C4-2B (cell line): ENCODE measurements around the gene GRHL3.

Experiments
- ZFX ChIP-seq: fragments of 450-650 bp; IDR thresholded peaks from 2 replicates; pipeline ENCODE4 v1.6.1; 2017
- TF ChIP-seq, protein P1 (sequence below): fragments of 450-650 bp; conservative IDR thresholded peaks from 2 replicates; pipeline ENCODE4 v1.5.1; 2017; ENCODE audit warnings: mild to moderate bottlenecking

GRCh38 chr1:24275510-24275909 lies 43.6 kb upstream of the GRHL3 start:
- TF ChIP-seq, protein P1, sequence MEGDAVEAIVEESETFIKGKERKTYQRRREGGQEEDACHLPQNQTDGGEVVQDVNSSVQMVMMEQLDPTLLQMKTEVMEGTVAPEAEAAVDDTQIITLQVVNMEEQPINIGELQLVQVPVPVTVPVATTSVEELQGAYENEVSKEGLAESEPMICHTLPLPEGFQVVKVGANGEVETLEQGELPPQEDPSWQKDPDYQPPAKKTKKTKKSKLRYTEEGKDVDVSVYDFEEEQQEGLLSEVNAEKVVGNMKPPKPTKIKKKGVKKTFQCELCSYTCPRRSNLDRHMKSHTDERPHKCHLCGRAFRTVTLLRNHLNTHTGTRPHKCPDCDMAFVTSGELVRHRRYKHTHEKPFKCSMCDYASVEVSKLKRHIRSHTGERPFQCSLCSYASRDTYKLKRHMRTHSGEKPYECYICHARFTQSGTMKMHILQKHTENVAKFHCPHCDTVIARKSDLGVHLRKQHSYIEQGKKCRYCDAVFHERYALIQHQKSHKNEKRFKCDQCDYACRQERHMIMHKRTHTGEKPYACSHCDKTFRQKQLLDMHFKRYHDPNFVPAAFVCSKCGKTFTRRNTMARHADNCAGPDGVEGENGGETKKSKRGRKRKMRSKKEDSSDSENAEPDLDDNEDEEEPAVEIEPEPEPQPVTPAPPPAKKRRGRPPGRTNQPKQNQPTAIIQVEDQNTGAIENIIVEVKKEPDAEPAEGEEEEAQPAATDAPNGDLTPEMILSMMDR: no peak
- no peak for TF ChIP-seq ZFX
